GM18951 (cell line): ENCODE data around the gene ARMC8.

Experiments used
- POLR2A ChIP-seq: IDR thresholded peaks from 4 replicates; pipeline ENCODE4 v1.6.1; 2011; ENCODE audit warnings: mild to moderate bottlenecking; ENCODE audit not compliant: insufficient read length, insufficient read depth; ENCODE audit errors: extremely low read depth
- in situ Hi-C: fragments of 300-500 bp; cut with MboI; formaldehyde crosslinking; loops from one replicate; pipeline ENCODE4 v1.12.0; 2022; ENCODE audit warnings: low sequenced_read_pairs, mixed read lengths, inconsistent platforms; ENCODE audit not compliant: unreplicated experiment

Gene ARMC8

GRCh38 chr3:138338811-138339210 lies 151.7 kb downstream of the ARMC8 start:
- in situ Hi-C loops: no loop called here
- TF ChIP-seq POLR2A: no peak

GRCh38 chr3:138340511-138340910 lies 153.4 kb downstream of the ARMC8 start:
- no peak for TF ChIP-seq POLR2A
- in situ Hi-C loops: no loop called here

GRCh38 chr3:138344754-138345153 lies 157.7 kb downstream of the ARMC8 start:
- in situ Hi-C loops: no loop called here
- TF ChIP-seq POLR2A: no peak
